ENCODE measurements around the gene USP6NL. TPM values are rescaled to one million over a fixed set of nuclear protein-coding genes. Genes with fewer than 3 reads are reported as not detected.

USP6NL gene
- total and polyA plus RNA-seq, 2 of the 13 experiments (the other 11 are each of a cell fraction or from before 2014, with no cell fraction given): 10.5 to 22.9 TPM

DNA sequence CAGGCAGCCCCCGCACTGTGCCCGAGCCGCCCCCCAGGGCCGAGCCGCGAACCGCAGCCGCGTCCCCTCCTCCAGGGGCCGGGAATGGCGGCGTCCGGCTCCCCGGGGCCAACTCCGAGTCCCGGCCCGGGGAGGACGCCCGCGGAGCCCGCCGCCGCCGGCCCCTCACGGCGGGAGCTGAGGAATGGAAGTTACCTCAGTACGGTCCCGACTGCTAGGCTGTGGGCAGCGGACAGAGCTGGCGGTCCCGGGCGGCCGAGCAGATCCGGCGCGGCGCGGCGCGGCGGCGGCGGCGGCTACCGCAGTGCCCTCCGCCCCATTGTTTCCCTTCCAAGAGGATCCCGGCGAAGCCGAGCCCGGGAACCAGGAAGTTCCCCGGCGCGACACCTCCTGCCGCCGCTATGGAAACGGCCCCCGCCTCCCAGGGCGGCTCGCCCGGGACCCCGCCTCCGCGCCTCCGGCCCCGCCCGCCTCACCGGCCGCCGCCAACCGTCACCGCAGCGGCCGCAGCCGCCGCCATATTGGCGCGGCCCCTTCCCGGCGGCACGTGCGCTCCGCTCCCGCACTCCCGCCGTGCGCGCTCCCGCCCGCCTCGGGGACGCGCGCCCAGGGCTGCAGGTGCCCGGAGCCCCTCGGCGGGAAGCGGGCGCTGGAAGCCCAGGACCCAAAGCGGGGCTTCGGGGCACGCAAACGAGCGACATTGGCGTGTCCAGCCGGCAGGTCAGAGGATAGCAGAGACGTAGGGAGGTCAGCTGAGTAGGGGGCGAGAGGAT lies at the start of gene USP6NL (continued):
- TF ChIP-seq ELF3 (CRISPR knock-in tag; IDR thresholded peaks at IDR 0.05) (peak; percentile 95), RFX5 (IDR thresholded peaks at IDR 0.05; ENCODE audit: low read depth, low read length) (peak; percentile 90), FOXA3 (CRISPR knock-in tag; IDR thresholded peaks at IDR 0.05) (no peak), BHLHE40 (IDR thresholded peaks at IDR 0.05; ENCODE audit: low read length) (peak; percentile 98), ZSCAN22 (CRISPR knock-in tag; IDR thresholded peaks at IDR 0.05) (no peak), ZNF331 (CRISPR knock-in tag; IDR thresholded peaks at IDR 0.05) (no peak), ZNF501 (CRISPR knock-in tag; IDR thresholded peaks at IDR 0.05) (peak; percentile 53; the same call in 1 of the 2 replicates), HDAC1 (CRISPR knock-in tag; IDR thresholded peaks at IDR 0.05) (peak; percentile 26; the same call in 1 of the 2 replicates), GABPB1 (CRISPR knock-in tag; IDR thresholded peaks at IDR 0.05) (peak; percentile 61), U2AF2 (IDR thresholded peaks at IDR 0.05; ENCODE audit: low read depth, low read length) (no peak), FOXC1 (CRISPR knock-in tag; IDR thresholded peaks at IDR 0.05; ENCODE audit: borderline replicate concordance) (no peak; the same call in 1 of the 2 replicates), ZNF616 (CRISPR knock-in tag; IDR thresholded peaks at IDR 0.05; ENCODE audit: low read depth) (0 out of 2 replicates have a peak, but pooled peaks have one; percentile 32), ATF7-NPFF (CRISPR knock-in tag; IDR thresholded peaks at IDR 0.05; ENCODE audit: low read depth) (peak; percentile 62; the same call in 1 of the 2 replicates), SKI (IDR thresholded peaks at IDR 0.05; ENCODE audit: partially characterized antibody) (peak; percentile 65), ZSCAN9 (CRISPR knock-in tag; IDR thresholded peaks at IDR 0.05; ENCODE audit: borderline replicate concordance) (no peak), BORCS8-MEF2B (CRISPR knock-in tag; IDR thresholded peaks at IDR 0.05) (peak; percentile 59; the same call in 1 of the 2 replicates)
- TF ChIP-seq, protein P1, sequence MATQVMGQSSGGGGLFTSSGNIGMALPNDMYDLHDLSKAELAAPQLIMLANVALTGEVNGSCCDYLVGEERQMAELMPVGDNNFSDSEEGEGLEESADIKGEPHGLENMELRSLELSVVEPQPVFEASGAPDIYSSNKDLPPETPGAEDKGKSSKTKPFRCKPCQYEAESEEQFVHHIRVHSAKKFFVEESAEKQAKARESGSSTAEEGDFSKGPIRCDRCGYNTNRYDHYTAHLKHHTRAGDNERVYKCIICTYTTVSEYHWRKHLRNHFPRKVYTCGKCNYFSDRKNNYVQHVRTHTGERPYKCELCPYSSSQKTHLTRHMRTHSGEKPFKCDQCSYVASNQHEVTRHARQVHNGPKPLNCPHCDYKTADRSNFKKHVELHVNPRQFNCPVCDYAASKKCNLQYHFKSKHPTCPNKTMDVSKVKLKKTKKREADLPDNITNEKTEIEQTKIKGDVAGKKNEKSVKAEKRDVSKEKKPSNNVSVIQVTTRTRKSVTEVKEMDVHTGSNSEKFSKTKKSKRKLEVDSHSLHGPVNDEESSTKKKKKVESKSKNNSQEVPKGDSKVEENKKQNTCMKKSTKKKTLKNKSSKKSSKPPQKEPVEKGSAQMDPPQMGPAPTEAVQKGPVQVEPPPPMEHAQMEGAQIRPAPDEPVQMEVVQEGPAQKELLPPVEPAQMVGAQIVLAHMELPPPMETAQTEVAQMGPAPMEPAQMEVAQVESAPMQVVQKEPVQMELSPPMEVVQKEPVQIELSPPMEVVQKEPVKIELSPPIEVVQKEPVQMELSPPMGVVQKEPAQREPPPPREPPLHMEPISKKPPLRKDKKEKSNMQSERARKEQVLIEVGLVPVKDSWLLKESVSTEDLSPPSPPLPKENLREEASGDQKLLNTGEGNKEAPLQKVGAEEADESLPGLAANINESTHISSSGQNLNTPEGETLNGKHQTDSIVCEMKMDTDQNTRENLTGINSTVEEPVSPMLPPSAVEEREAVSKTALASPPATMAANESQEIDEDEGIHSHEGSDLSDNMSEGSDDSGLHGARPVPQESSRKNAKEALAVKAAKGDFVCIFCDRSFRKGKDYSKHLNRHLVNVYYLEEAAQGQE (IDR thresholded peaks at IDR 0.05; ENCODE audit: borderline replicate concordance in 1 of 2, low read depth in 1 of 2, low read length in 2 of 2): no peak
- TF ChIP-seq, protein P2, sequence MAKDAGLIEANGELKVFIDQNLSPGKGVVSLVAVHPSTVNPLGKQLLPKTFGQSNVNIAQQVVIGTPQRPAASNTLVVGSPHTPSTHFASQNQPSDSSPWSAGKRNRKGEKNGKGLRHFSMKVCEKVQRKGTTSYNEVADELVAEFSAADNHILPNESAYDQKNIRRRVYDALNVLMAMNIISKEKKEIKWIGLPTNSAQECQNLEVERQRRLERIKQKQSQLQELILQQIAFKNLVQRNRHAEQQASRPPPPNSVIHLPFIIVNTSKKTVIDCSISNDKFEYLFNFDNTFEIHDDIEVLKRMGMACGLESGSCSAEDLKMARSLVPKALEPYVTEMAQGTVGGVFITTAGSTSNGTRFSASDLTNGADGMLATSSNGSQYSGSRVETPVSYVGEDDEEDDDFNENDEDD (CRISPR knock-in tag; IDR thresholded peaks at IDR 0.05; ENCODE audit: borderline replicate concordance): peak; percentile 63; the same call in 1 of the 2 replicates
- TF ChIP-seq, protein P3, sequence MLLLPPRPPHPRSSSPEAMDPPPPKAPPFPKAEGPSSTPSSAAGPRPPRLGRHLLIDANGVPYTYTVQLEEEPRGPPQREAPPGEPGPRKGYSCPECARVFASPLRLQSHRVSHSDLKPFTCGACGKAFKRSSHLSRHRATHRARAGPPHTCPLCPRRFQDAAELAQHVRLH (CRISPR knock-in tag; IDR thresholded peaks at IDR 0.05; ENCODE audit: borderline replicate concordance, low read depth): peak; percentile 39; the same call in 1 of the 2 replicates
- TF ChIP-seq, protein P4, sequence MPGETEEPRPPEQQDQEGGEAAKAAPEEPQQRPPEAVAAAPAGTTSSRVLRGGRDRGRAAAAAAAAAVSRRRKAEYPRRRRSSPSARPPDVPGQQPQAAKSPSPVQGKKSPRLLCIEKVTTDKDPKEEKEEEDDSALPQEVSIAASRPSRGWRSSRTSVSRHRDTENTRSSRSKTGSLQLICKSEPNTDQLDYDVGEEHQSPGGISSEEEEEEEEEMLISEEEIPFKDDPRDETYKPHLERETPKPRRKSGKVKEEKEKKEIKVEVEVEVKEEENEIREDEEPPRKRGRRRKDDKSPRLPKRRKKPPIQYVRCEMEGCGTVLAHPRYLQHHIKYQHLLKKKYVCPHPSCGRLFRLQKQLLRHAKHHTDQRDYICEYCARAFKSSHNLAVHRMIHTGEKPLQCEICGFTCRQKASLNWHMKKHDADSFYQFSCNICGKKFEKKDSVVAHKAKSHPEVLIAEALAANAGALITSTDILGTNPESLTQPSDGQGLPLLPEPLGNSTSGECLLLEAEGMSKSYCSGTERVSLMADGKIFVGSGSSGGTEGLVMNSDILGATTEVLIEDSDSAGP (CRISPR knock-in tag; IDR thresholded peaks at IDR 0.05; ENCODE audit: borderline replicate concordance): peak; percentile 1; the same call in 1 of the 2 replicates
- TF ChIP-seq, protein P5, sequence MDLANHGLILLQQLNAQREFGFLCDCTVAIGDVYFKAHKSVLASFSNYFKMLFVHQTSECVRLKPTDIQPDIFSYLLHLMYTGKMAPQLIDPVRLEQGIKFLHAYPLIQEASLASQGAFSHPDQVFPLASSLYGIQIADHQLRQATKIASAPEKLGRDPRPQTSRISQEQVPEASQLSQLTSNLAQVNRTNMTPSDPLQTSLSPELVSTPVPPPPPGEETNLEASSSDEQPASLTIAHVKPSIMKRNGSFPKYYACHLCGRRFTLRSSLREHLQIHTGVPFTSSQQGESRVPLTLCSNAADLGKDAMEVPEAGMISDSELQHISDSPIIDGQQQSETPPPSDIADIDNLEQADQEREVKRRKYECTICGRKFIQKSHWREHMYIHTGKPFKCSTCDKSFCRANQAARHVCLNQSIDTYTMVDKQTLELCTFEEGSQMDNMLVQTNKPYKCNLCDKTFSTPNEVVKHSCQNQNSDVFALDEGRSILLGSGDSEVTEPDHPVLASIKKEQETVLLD (CRISPR knock-in tag; IDR thresholded peaks at IDR 0.05; ENCODE audit: low read depth): peak; percentile 98

Measured in HepG2 (cell line).